ENCODE results near the gene NECAB3.

Gene NECAB3

DNA sequence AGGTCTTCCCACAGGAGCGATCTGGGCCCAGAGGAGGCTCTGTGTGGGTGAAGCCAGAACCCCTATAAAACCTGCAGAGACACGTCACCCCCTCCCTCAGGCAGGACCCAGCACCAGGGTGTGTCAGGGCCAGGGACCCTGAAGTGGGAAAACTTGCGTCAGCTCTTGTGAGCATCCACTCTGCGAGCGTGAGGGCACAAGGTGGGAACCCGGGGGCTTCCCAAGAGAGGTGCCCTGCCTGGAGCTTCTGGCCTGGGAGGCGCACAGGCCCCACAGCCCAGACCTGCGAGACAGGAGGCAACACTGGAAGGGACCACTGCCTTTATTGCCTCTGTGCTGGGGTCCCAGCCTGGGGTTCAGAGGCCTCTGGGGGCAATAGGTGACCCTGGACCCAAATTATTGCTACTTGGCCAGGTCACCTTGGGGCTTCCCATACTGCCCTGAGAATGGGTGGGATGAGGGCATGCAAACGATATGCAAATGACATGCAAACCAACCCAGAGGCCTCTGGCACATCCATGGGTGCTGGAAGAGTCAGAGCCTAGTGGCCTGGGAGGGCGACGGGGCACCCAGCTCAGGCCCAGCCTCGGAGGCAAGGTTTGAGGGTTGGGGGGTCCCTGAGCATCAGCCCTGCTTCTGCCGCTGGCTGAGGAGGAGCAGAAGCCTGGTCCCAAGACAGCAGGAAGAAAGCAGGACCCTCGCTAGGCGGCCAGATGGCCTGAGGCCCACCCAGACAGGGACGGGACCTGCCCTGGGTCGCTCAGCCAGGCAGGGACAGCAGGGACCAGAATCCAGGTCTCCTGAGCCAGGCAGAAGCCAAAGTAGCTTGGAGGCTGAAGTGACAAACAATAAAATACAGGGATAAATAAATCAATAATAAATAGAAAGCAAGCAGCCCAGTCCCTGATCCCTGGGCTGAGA is 17.2 kb downstream of the NECAB3 start:
- Histone ChIP-seq H3K4me1 (ENCODE audit: control insufficient read depth, insufficient read depth, low read length, poor library complexity, severe bottlenecking) (no peaks in the 10 kb centered on the region), H3K4me3 (ENCODE audit: insufficient read depth, low read depth, low read length, poor library complexity, severe bottlenecking) (no peak overlapping the region), H3K27me3 (replicated peaks; ENCODE audit: control insufficient read depth, insufficient read depth, low read length, poor library complexity, severe bottlenecking) (no peaks in the 10 kb centered on the region), H3K27ac (ENCODE audit: insufficient read depth, low read length, poor library complexity, severe bottlenecking) (no peak overlapping the region), H3K36me3 (ENCODE audit: control insufficient read depth, insufficient read depth, low read length) (no peaks in the 10 kb centered on the region), H3K9me3 (ENCODE audit: control insufficient read depth, low read length) (no peaks in the 10 kb centered on the region)
- no peak for DNase-seq

DNA sequence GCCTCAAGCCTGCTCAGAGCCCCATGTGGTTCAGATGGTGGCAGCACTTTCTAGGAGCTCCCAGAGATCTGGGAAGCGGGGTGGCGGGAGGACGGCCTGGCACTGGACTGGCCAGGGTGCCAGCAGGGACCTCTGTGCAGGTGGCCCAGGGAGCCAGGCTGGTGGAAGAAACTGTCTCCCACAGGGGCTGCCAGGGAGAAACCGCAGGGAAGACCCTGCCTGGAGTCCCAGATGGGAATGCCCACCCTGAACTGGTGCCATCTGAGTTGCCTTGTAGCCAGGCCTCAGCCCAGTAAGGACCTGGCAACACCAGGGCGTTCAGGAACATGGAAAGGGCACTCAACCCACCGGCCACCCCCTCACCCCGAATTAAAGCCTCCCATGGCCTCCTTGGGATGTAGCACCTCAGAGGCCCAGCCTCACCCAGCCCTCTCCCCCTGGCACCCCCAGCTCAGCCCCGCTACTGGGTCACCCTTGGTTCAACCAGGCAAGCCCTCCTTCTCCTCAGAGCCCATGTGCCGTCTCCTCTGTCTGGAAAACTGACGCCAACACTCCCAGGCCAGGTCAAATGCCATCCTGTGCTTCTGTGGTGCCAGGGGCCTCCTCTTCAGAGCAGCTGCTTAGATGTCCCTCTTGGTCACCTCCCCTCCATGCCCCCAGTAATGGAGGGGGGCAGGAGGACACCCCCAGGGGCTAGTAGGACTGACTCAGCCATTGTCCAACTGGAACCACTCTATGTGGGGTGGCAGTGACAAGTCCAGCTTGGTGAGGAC is 18.0 kb downstream of the NECAB3 start:
- Histone ChIP-seq H3K4me3 (ENCODE audit: insufficient read depth, low read depth, low read length, poor library complexity, severe bottlenecking) (no peak overlapping the region), H3K36me3 (ENCODE audit: control insufficient read depth, insufficient read depth, low read length) (no peaks in the 10 kb centered on the region), H3K27ac (ENCODE audit: insufficient read depth, low read length, poor library complexity, severe bottlenecking) (no peak overlapping the region), H3K27me3 (replicated peaks; ENCODE audit: control insufficient read depth, insufficient read depth, low read length, poor library complexity, severe bottlenecking) (no peaks in the 10 kb centered on the region), H3K4me1 (ENCODE audit: control insufficient read depth, insufficient read depth, low read length, poor library complexity, severe bottlenecking) (no peaks in the 10 kb centered on the region), H3K9me3 (ENCODE audit: control insufficient read depth, low read length) (no peaks in the 10 kb centered on the region)
- no peak for DNase-seq

DNA sequence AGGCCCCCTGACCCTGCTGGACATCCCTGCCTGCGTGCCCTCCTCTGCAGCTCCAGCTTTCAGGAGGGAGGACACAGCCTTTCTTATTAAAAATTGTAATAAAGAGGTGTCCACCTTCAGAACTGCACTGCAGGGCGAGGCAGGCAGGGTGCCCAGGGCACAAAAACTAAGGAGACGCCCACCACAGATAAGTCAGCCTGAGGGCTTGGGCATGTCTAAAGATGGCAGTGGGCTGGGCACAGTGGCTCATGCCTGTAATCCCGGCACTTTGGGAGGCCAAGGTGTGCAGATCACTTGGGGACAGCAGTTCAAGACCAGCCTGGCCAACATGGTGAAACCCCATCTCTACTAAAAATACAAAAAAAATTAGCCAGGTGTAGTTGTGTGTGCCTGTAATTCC is 19.1 kb downstream of the NECAB3 start:
- Histone ChIP-seq H3K4me3 (ENCODE audit: insufficient read depth, low read depth, low read length, poor library complexity, severe bottlenecking) (no peak overlapping the region), H3K9me3 (ENCODE audit: control insufficient read depth, low read length) (no peaks in the 10 kb centered on the region), H3K27me3 (replicated peaks; ENCODE audit: control insufficient read depth, insufficient read depth, low read length, poor library complexity, severe bottlenecking) (no peaks in the 10 kb centered on the region), H3K27ac (ENCODE audit: insufficient read depth, low read length, poor library complexity, severe bottlenecking) (no peak overlapping the region), H3K4me1 (ENCODE audit: control insufficient read depth, insufficient read depth, low read length, poor library complexity, severe bottlenecking) (no peaks in the 10 kb centered on the region), H3K36me3 (ENCODE audit: control insufficient read depth, insufficient read depth, low read length) (no peaks in the 10 kb centered on the region)
- no peak for DNase-seq

DNA sequence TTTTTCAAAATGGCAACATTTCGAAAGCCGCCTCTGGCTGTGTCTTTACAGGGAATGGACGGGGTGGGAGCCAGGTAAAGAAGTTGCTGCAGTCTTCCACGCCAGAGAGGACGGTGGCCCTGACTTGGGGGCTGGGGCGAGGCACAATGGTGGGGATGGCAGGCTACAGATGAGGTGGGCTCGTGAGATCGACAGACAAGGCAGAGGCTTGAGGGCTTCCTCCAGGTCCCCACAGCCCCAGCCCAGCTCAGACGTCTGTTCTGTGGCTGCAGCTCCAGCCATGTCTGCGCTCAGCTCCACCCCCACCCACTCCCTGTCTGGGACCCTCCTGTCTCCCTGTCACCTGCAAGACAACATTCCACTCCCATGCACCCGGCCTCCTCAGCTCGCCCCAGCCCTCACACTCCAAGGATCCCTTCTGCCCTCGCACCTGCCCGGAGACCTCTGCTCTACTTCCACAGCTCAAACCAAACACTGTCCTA is 19.5 kb downstream of the NECAB3 start:
- H3K9me3 ChIP-seq (ENCODE audit: control insufficient read depth, low read length) = no peaks in the 10 kb centered on the region
- no peak overlapping the region for H3K27ac ChIP-seq (ENCODE audit: insufficient read depth, low read length, poor library complexity, severe bottlenecking)
- H3K36me3 ChIP-seq (ENCODE audit: control insufficient read depth, insufficient read depth, low read length) = no peaks in the 10 kb centered on the region
- no peak overlapping the region for H3K4me3 ChIP-seq (ENCODE audit: insufficient read depth, low read depth, low read length, poor library complexity, severe bottlenecking)
- H3K4me1 ChIP-seq (ENCODE audit: control insufficient read depth, insufficient read depth, low read length, poor library complexity, severe bottlenecking) = no peaks in the 10 kb centered on the region
- H3K27me3 ChIP-seq (replicated peaks; ENCODE audit: control insufficient read depth, insufficient read depth, low read length, poor library complexity, severe bottlenecking) = no peaks in the 10 kb centered on the region
- DNase-seq = no peak

DNA sequence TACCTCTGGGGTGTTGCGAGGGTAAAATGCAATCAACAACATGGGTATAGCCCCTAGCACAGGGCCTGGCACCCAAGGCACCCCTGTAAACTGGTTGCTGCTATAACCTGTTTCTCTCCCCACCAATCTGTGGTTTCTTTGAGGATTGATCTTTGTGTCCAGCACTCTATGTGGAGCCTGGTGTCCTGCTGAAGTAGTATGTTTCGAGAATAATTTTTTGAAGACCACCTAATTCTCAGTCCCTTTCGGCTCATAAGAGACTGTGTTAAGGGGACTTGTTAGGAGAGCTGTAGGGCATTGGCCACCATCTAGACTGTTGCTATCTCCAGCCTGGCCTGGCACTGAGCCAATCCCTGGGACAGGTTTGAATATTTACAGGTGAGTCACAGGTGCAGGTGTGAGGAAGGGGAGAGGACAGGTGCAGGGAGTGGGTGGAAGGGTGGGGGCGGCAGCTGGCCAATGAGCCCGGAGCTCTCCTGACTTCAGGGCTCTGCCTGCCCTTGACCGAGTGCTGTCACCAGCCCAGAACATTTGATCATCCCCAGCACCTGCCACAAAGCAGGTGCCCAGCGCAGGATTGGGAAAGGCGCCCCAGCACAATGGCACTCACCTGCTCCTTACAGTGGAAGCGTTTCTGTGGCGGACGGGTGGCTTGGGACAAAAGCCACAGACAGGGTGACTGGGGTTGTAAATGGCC is 20.2 kb downstream of the NECAB3 start:
- no peak for DNase-seq
- no peaks in the 10 kb centered on the region for H3K36me3 ChIP-seq (ENCODE audit: control insufficient read depth, insufficient read depth, low read length)
- no peaks in the 10 kb centered on the region for H3K27me3 ChIP-seq (replicated peaks; ENCODE audit: control insufficient read depth, insufficient read depth, low read length, poor library complexity, severe bottlenecking)
- H3K4me1 ChIP-seq (ENCODE audit: control insufficient read depth, insufficient read depth, low read length, poor library complexity, severe bottlenecking) = no peaks in the 10 kb centered on the region
- no peak overlapping the region for H3K4me3 ChIP-seq (ENCODE audit: insufficient read depth, low read depth, low read length, poor library complexity, severe bottlenecking)
- H3K27ac ChIP-seq (ENCODE audit: insufficient read depth, low read length, poor library complexity, severe bottlenecking) = no peak overlapping the region
- H3K9me3 ChIP-seq (ENCODE audit: control insufficient read depth, low read length) = no peaks in the 10 kb centered on the region

DNA sequence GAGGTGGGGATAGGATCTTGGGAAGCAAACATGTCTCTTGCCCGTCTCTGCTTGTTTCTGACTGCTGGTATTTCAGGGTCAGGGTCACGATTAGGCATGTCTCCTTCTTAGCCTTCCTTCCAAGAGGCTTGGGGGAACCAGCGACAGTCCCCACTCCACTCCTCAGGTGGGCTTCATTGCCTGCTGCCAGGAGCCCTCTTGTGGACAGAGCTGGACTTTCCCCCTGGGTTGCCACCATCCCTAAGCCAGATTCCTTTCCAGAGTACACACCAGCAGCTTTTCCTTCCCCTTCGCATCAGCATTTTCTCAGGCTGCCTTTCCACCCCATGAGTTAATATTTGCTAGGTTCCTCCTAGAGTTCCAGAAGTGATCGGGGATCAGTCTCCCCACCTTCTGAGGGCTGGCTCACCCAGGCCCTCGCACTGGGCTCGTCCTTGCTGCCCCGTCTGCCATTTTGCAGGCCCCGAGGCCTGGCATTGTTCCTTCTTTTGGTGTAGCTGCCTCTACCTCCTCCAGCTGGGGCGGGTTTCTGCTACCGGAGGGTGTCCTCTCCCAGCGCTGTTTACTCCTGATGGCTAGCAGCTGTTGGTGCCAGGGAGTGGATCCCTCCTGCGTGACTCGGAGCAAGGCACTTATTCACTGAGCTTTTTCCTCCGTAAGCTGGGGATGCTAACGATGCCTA is 20.9 kb downstream of the NECAB3 start:
- Histone ChIP-seq H3K27me3 (replicated peaks; ENCODE audit: control insufficient read depth, insufficient read depth, low read length, poor library complexity, severe bottlenecking) (no peaks in the 10 kb centered on the region), H3K36me3 (ENCODE audit: control insufficient read depth, insufficient read depth, low read length) (no peaks in the 10 kb centered on the region), H3K27ac (ENCODE audit: insufficient read depth, low read length, poor library complexity, severe bottlenecking) (no peak overlapping the region), H3K9me3 (ENCODE audit: control insufficient read depth, low read length) (no peaks in the 10 kb centered on the region), H3K4me3 (ENCODE audit: insufficient read depth, low read depth, low read length, poor library complexity, severe bottlenecking) (no peak overlapping the region), H3K4me1 (ENCODE audit: control insufficient read depth, insufficient read depth, low read length, poor library complexity, severe bottlenecking) (no peaks in the 10 kb centered on the region)
- DNase-seq = no peak

DNA sequence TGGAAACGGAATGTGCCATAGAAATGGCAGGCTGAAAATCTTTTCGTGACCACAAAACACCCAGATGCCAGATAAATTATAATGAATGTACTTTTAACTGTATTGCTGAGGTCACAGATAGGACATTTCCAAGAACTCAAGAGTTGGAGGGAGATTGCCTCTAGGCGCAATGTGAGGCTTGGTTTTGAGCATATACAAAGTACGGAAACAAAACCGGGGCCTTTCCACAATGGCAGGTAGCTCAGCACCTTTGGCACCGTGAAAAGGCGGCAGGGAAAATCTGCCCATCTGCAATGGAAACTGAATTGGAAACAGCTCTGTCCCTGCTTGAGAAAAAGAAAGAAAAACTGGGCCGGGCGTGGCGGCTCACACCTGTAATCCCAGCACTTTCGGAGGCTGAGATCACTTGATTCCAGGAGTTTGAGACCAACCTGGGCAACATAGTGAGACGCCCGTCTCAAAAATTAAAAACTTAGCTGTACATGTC is 22.6 kb downstream of the NECAB3 start:
- no peak for DNase-seq
- no peaks in the 10 kb centered on the region for H3K27me3 ChIP-seq (replicated peaks; ENCODE audit: control insufficient read depth, insufficient read depth, low read length, poor library complexity, severe bottlenecking)
- H3K27ac ChIP-seq (ENCODE audit: insufficient read depth, low read length, poor library complexity, severe bottlenecking) = no peak overlapping the region
- H3K36me3 ChIP-seq (ENCODE audit: control insufficient read depth, insufficient read depth, low read length) = no peaks in the 10 kb centered on the region
- H3K4me3 ChIP-seq (ENCODE audit: insufficient read depth, low read depth, low read length, poor library complexity, severe bottlenecking) = no peak overlapping the region
- no peaks in the 10 kb centered on the region for H3K9me3 ChIP-seq (ENCODE audit: control insufficient read depth, low read length)
- no peaks in the 10 kb centered on the region for H3K4me1 ChIP-seq (ENCODE audit: control insufficient read depth, insufficient read depth, low read length, poor library complexity, severe bottlenecking)

DNA sequence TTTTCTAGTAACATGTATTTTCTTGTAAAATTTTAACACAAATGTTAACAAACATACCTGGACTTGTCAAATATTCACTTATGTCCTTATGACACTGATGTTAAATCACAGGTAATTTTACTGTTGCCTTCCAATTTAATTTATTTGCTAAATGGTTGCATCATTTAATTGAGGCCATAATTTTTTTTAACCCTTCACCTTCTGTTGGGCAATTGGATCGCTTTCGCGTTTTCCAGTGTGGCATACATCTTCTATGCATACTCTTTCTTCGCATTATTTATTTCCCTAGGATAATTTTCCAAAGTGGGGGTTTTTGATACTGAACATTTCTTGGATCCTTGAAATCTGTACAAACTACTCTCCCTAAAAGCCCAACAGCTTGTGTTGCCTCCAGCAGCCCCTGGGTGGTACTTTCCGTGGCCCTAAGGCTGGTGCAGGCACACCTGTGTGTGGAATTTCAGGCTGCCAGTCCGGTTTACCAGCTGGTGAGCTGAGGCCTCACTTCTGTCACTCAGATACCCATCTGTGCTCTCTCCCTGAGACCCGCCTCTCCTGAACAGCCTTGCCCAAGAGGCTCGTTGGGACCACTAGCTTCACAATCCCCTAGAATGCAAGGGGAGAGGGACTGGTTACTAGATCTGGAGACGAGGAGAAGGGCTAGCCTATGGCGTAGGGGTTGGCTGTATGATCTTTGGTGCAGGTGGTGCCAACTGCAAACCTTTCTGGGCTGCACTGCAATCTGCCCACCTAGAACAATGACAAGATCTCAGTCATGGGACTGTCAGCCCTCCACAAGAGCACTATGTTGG is 23.3 kb downstream of the NECAB3 start:
- DNase-seq = no peak
- Histone ChIP-seq H3K4me1 (ENCODE audit: control insufficient read depth, insufficient read depth, low read length, poor library complexity, severe bottlenecking) (no peaks in the 10 kb centered on the region), H3K27me3 (replicated peaks; ENCODE audit: control insufficient read depth, insufficient read depth, low read length, poor library complexity, severe bottlenecking) (no peaks in the 10 kb centered on the region), H3K9me3 (ENCODE audit: control insufficient read depth, low read length) (no peaks in the 10 kb centered on the region), H3K36me3 (ENCODE audit: control insufficient read depth, insufficient read depth, low read length) (no peaks in the 10 kb centered on the region), H3K4me3 (ENCODE audit: insufficient read depth, low read depth, low read length, poor library complexity, severe bottlenecking) (no peak overlapping the region), H3K27ac (ENCODE audit: insufficient read depth, low read length, poor library complexity, severe bottlenecking) (no peak overlapping the region)

Measured in effector memory CD4-positive, alpha-beta T cell (primary cell).